SK-N-MC (cell line): Measurements from ENCODE around the gene TGM1.

ENCODE experiments used
- DNase-seq: peaks from one replicate; pipeline ENCODE4 v3.0.0-alpha.2; 2011; ENCODE audit warnings: low read depth, low spot score
- H3K27ac ChIP-seq: fragments of 200-600 bp; sonication (generic); 2 replicates; pipeline ENCODE4 v1.5.1; 2016; ENCODE audit warnings: mixed run types
- H3K36me3 ChIP-seq: fragments of 200-600 bp; sonication (generic); 2 replicates; pipeline ENCODE4 v1.6.1; 2017; ENCODE audit warnings: antibody characterized with exemption, low read length, mixed read lengths; ENCODE audit not compliant: insufficient read depth
- H3K4me3 ChIP-seq: fragments of 200-600 bp; sonication (generic); 2 replicates; pipeline ENCODE4 v1.5.1; 2016
- H3K9ac ChIP-seq: fragments of 200-600 bp; sonication (generic); 2 replicates; pipeline ENCODE4 v1.8.0; 2017; ENCODE audit warnings: mixed run types, mixed read lengths; ENCODE audit not compliant: insufficient read length
- H3K9me3 ChIP-seq: fragments of 200-600 bp; sonication (generic); 2 replicates; pipeline ENCODE4 v1.6.1; 2017; ENCODE audit warnings: low read depth, mild to moderate bottlenecking, antibody characterized with exemption, low read length, moderate library complexity, mixed read lengths
- EZH2 ChIP-seq: fragments of 200-600 bp; sonication (generic); IDR thresholded peaks from one replicate; pipeline ENCODE4 v1.6.1; 2017; ENCODE audit warnings: antibody characterized with exemption
- FOXP2 ChIP-seq: optimal IDR thresholded peaks from 2 replicates; pipeline ENCODE3; 2011; ENCODE audit warnings: mild to moderate bottlenecking, moderate library complexity; ENCODE audit not compliant: insufficient read depth; ENCODE audit errors: extremely low read length, control extremely low read depth
- POLR2AphosphoS5 ChIP-seq: IDR thresholded peaks from 2 replicates; pipeline ENCODE4 v1.6.1; 2012; ENCODE audit warnings: mild to moderate bottlenecking, low read depth, low read length, borderline replicate concordance

Gene TGM1

GRCh38 chr14:24261256-24261968 lies 1.6 kb downstream of the TGM1 start:
- Histone ChIP-seq H3K9me3 (no peaks in the 10 kb centered on the region), H3K36me3 (no peaks in the 10 kb centered on the region), H3K9ac (no peak overlapping the region), H3K27ac (no peak overlapping the region), H3K4me3 (no peak overlapping the region)
- no peak for DNase-seq
- TF ChIP-seq EZH2 (no peak), FOXP2 (no peak), POLR2AphosphoS5 (no peak)

DNA sequence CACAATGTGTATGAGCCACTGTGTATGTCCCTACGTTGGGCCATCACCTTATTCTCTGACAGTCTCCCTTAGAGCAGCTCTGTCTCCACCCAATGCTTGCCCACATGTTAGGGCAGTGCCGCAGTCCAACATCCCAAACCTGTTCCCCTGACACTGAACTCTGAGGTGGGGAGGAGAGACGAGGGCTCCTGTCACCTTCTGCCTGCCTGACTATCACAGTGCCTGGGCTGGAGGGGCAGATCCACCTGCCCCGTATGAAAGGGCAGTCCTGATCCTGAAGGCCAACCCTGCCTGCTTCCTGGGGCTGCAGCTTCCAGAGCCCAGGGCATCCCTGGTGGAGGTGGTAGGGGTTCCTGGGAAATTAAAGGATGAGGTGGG lies 2.2 kb downstream of the TGM1 start:
- DNase-seq: no peak
- Histone ChIP-seq H3K27ac (no peak overlapping the region), H3K4me3 (no peak overlapping the region), H3K36me3 (no peaks in the 10 kb centered on the region), H3K9ac (no peak overlapping the region), H3K9me3 (no peaks in the 10 kb centered on the region)
- TF ChIP-seq POLR2AphosphoS5 (no peak), FOXP2 (no peak), EZH2 (no peak)

GRCh38 chr14:24260026-24260779 lies 2.8 kb downstream of the TGM1 start:
- Histone ChIP-seq H3K9me3 (no peaks in the 10 kb centered on the region), H3K36me3 (no peaks in the 10 kb centered on the region), H3K27ac (no peak overlapping the region), H3K4me3 (no peak overlapping the region), H3K9ac (no peak overlapping the region)
- TF ChIP-seq FOXP2: no peak
- no peak for DNase-seq

- Histone ChIP-seq H3K9me3 (no peaks in the 10 kb centered on the region), H3K36me3 (no peaks in the 10 kb centered on the region), H3K4me3 (no peak overlapping the region), H3K27ac (no peak overlapping the region), H3K9ac (peak overlapping the region; percentile 10)
- no peak for DNase-seq
- TF ChIP-seq POLR2AphosphoS5 (no peak), EZH2 (no peak), FOXP2 (no peak)
Observed at GRCh38 chr14:24259282-24260025, 3.5 kb downstream of the TGM1 start.

DNA sequence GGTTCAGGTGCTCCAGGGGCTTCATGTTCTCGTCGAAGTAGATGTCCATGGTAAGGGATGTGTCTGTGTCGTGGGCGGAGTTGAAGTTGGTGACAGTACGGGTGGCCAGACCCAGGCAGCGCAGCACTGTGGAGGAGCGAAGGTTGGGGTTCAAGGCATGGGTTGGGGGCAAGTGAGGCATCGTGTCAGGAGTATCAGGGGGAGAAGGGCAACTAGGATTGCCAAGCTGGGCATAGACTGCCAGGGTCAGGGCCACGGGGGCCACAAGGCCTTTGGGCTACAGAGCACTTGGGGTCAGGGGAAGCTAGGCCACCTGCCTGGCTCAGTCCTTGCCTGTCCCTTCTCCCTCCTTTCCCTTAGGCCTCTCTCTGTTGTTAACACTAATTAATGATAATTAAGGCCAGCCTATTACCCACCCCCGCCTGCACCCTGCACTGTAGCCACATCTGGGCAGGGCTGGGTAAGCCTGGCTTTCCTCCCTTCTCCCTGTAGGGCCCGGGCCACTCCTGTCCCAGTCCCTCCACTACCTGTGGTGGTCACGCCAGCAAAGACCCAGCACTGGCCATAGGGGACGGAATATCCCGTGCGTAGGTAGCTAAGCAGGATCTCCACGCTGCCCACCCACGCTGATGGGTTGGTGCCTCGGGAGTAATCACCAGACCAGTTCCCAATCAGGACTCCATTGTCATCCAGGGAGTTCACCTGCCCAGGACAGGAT lies 4.3 kb downstream of the TGM1 start:
- Histone ChIP-seq H3K9me3 (no peaks in the 10 kb centered on the region), H3K36me3 (no peaks in the 10 kb centered on the region), H3K27ac (no peak overlapping the region), H3K9ac (peak overlapping the region; percentile 10), H3K4me3 (no peak overlapping the region)
- DNase-seq: no peak
- TF ChIP-seq EZH2 (no peak), POLR2AphosphoS5 (no peak), FOXP2 (no peak)

DNA sequence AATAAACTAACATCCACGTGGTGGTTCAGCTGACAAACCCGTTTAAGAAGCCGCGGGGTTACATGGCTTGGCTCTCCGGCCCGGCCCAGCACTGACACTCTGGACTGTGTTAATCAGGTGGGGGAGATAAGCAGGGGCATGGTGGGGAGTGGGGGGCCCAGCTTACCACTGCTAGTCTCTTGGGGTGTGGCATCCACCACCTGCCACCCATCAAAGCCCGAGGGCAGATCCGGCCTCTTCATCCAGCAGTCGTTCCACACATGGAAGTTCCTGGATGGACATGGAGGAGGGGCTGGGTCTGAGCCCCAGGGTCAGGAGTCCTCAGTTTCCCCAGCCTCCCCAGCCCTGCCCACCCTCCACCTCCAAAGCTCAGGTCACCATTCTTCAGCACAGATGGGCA lies 4.9 kb downstream of the TGM1 start:
- Histone ChIP-seq H3K9ac (no peak overlapping the region), H3K4me3 (no peak overlapping the region), H3K9me3 (no peaks in the 10 kb centered on the region), H3K27ac (no peak overlapping the region), H3K36me3 (no peaks in the 10 kb centered on the region)
- TF ChIP-seq POLR2AphosphoS5 (no peak), EZH2 (no peak), FOXP2 (no peak)
- DNase-seq: no peak

GRCh38 chr14:24256960-24257359 lies 6.0 kb downstream of the TGM1 start:
- no peaks in the 10 kb centered on the region for H3K9me3 ChIP-seq
- H3K27ac ChIP-seq: no peak overlapping the region
- H3K4me3 ChIP-seq: no peak overlapping the region
- no peak overlapping the region for H3K9ac ChIP-seq
- H3K36me3 ChIP-seq: no peaks in the 10 kb centered on the region
- DNase-seq: no peak
- TF ChIP-seq POLR2AphosphoS5 (no peak), EZH2 (no peak), FOXP2 (no peak)

- Histone ChIP-seq H3K9ac (no peak overlapping the region), H3K27ac (no peak overlapping the region), H3K9me3 (no peaks in the 10 kb centered on the region), H3K4me3 (no peak overlapping the region), H3K36me3 (no peaks in the 10 kb centered on the region)
- no peak for DNase-seq
- TF ChIP-seq FOXP2: no peak
- TF ChIP-seq POLR2AphosphoS5: no peak
- TF ChIP-seq EZH2: no peak
Observed at GRCh38 chr14:24255931-24256711, 6.9 kb downstream of the TGM1 start.
